ENCODE results near the gene FUOM. TPM values are rescaled to one million over a fixed set of nuclear protein-coding genes. Genes with fewer than 3 reads are reported as not detected.

FUOM gene
- total and polyA plus RNA-seq, 2 of the 8 experiments (the other 6 are each of a cell fraction or from before 2014, with no cell fraction given) = 22.0 to 30.4 TPM

DNA sequence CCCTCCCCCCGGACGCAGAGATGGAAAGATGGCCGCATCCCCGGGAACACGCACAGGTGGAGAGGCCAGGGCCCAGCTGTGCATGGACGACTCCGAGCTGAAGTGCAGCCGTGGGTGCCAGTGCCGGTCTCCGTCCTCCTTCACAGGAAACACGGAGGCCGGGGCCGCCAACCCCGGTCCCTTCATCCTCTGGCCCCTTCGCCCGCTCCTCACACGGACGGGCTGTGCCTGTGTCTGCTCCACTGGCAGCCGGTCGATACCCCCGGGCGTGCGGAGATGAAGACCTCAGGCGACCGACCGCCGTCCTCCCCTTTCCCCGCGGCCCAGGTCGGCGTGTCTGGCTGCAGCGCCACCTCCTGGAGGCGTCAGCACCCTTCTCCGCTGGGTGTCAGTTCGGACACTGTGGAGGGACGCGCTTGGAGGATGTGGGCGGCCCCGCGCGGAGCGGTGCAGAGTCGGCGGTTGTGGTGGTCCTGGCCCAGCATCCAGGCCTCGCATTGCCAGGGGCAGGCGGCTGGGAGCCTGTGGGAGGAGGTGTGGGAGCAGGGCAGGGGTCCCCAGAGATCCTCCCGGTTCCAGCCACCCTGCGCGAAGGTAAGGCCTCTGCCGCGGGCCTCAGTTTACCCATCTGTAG lies 39.2 kb downstream of the FUOM start:
- Histone ChIP-seq H2AFZ (ENCODE audit: low read length) (peak overlapping the region; percentile 59; the same call in 1 of the 2 replicates), H2BK120ac (replicated peaks; ENCODE audit: low read depth, low read length) (no peak overlapping the region), H3K18ac (ENCODE audit: extremely low read depth, low read length) (peak overlapping the region; percentile 87), H2BK15ac (ENCODE audit: low read length) (0 out of 2 replicates have a peak overlapping the region, but pooled peaks have one; percentile 61), H3K4ac (replicated peaks; ENCODE audit: insufficient read length, low read depth, low read length) (no peak overlapping the region), H3K9me3 (ENCODE audit: insufficient read depth in 2 of 2, low read depth in 1 of 2, low read length in 1 of 2) (peaks cover 0 to 2% of the 10 kb centered on the region in 2 experiments; a peak in 1 of 4 replicates), H3K23me2 (ENCODE audit: low read depth, low read length) (peaks cover 2% of the 10 kb centered on the region; the same call in 1 of the 2 replicates), H3K79me2 (ENCODE audit: control insufficient read depth in 1 of 2, insufficient read depth in 2 of 2, low read length in 2 of 2) (no peaks in the 10 kb centered on the region), H3K56ac (replicated peaks; ENCODE audit: insufficient read length, low read depth, low read length) (no peak overlapping the region), H2AK5ac (ENCODE audit: low read depth, low read length) (no peak overlapping the region), H3K4me3 (ENCODE audit: extremely low read depth in 1 of 4, insufficient read depth in 2 of 4, low read depth in 3 of 4, low read length in 4 of 4) (peak overlapping the region; percentile 35 to 62 (median 44)), H3K4me1 (replicated peaks in 1 of 4; ENCODE audit: control insufficient read depth in 3 of 4, insufficient read depth in 4 of 4, low read length in 3 of 4) (no peaks in the 10 kb centered on the region; a peak in 1 of 7 replicates), H4K20me1 (replicated peaks in 1 of 2; ENCODE audit: control insufficient read depth in 1 of 2, insufficient read depth in 2 of 2, low read length in 2 of 2) (peaks cover 0 to 3% of the 10 kb centered on the region in 2 experiments), H3K4me2 (ENCODE audit: insufficient read depth in 1 of 2, low read depth in 2 of 2, low read length in 2 of 2) (peak overlapping the region; percentile 2 to 81; a peak in 3 of 4 replicates), H2BK20ac (ENCODE audit: low read length) (no peak overlapping the region; the same call in 1 of the 2 replicates), H2BK12ac (ENCODE audit: low read depth, low read length) (0 out of 2 replicates have a peak overlapping the region, but pooled peaks have one; percentile 60), H3K9ac (replicated peaks in 1 of 4; ENCODE audit: extremely low read depth in 1 of 4, low read depth in 3 of 4, low read length in 3 of 4) (peak overlapping the region in 1 of 4 experiments; percentile 42; a peak in 2 of 7 replicates), H4K91ac (replicated peaks; ENCODE audit: insufficient read length, low read length) (no peak overlapping the region), H3K27ac (ENCODE audit: low read depth, low read length) (no peak overlapping the region), H3K27me3 (replicated peaks in 1 of 4; ENCODE audit: control insufficient read depth in 3 of 4, extremely low read depth in 1 of 4, insufficient read depth in 3 of 4, low read length in 3 of 4) (peaks cover 0 to 8% (median 4%) of the 10 kb centered on the region in 4 experiments; a peak in 5 of 7 replicates), H2BK5ac (ENCODE audit: low read depth, low read length) (no peak overlapping the region; the same call in 1 of the 2 replicates), H4K5ac (ENCODE audit: insufficient read length, low read depth, low read length) (peak overlapping the region; percentile 4), H3K23ac (ENCODE audit: insufficient read length) (no peak overlapping the region), H3K36me3 (ENCODE audit: control insufficient read depth in 2 of 4, insufficient read depth in 4 of 4, low read length in 3 of 4) (no peaks in the 10 kb centered on the region), H3K79me1 (ENCODE audit: low read depth, low read length) (no peaks in the 10 kb centered on the region), H4K8ac (ENCODE audit: extremely low read depth, insufficient read depth, low read length) (peak overlapping the region; percentile 92), H3K14ac (ENCODE audit: insufficient read length) (no peak overlapping the region)
- CTCF ChIA-PET (ENCODE audit: partially characterized antibody) = interaction anchor here (0.6 to 1.6 kb wide), 5 partner anchors 9 to 43 kb away, joined by 3 to 4 read pairs (median 3); no protein-coding TSS in a partner anchor
- POLR2A ChIA-PET (ENCODE audit: partially characterized antibody) = interaction anchor here (1.5 kb wide), 1 partner anchor 11 kb away, joined by 3 read pairs; no protein-coding TSS in a partner anchor
- FAIRE-seq = no peak
- DNase-seq (ENCODE audit: low read depth in 1 of 2, low spot score in 2 of 2) = peak in 1 of 2 experiments; percentile 89
- WGBS, 2 experiments (ENCODE audit: extremely low coverage in 1 of 2, insufficient coverage in 1 of 2, insufficient read length in 1 of 2, insufficient replicate concordance in 2 of 2, low coverage in 1 of 2, low lambda C conversion rate in 2 of 2, missing lambda C conversion rate in 1 of 2) = 10% methylated on average over 39 of the region's 51 CpGs; no CpG with 5 or more reads in 1 of the 2 experiments
